Psoas muscle (tissue), 8 donors: ENCODE results near the gene TMSB4X. TPM values are rescaled to one million over a fixed set of nuclear protein-coding genes. Genes with fewer than 3 reads are reported as not detected.
"Not testable (repeated sequence)": the region's sequence is repeated elsewhere in the genome, so short reads cannot be mapped to it uniquely, and the experiment has no call there.

Experiments
- ATAC-seq, 4 donors: fragments of 200-7000 bp; cut with Tn5 transposase; one replicate each; pipeline ENCODE4 v1.9.1; 2020; ENCODE audit warnings: moderate library complexity in 3 of 4, mild to moderate bottlenecking in 2 of 4
- DNase-seq, 2 donors: peaks; one replicate each; pipeline ENCODE4 v3.0.0-alpha.2; 2020
- H3K27ac ChIP-seq: fragments of 200-600 bp; one replicate; pipeline ENCODE4 v1.8.0; 2022
- H3K27me3 ChIP-seq, 3 donors: fragments of 200-600 bp in 1 of 3; one replicate each; pipeline versions ENCODE4 v1.6.1 to v1.8.0; 2013 to 2022; ENCODE audit warnings: low read length in 2 of 3, mild to moderate bottlenecking in 2 of 3, moderate library complexity in 1 of 3; ENCODE audit not compliant: insufficient read depth in 3 of 3
- H3K36me3 ChIP-seq, 2 donors: fragments of 200-600 bp in 1 of 2; one replicate each; pipeline versions ENCODE4 v1.6.1 to v1.8.0; 2013 to 2022; ENCODE audit warnings: low read depth in 1 of 2, mild to moderate bottlenecking in 1 of 2, moderate library complexity in 1 of 2; ENCODE audit not compliant: insufficient read depth in 1 of 2
- H3K4me1 ChIP-seq: fragments of 200-600 bp; one replicate; pipeline ENCODE4 v1.8.0; 2022
- H3K4me3 ChIP-seq: fragments of 200-600 bp; one replicate; pipeline ENCODE4 v1.8.0; 2022; ENCODE audit warnings: mild to moderate bottlenecking
- H3K9me3 ChIP-seq: fragments of 200-600 bp; one replicate; pipeline ENCODE4 v1.8.0; 2022
- CTCF ChIP-seq: fragments of 200-600 bp; IDR thresholded peaks from one replicate; pipeline ENCODE4 v1.8.0; 2022; ENCODE audit warnings: antibody characterized with exemption
- WGBS, 3 donors: extraction: QIAGEN DNeasy Blood & Tissue Kit; methylation state at CpG; one replicate each; pipeline versions ENCODE4 v1.1.6 to v1.1.7; 2013; 5-methylcytosine and 5-hydroxymethylcytosine counted together
- intact Hi-C, 2 donors: fragments of 100-400 bp; cut with DNase I; formaldehyde crosslinking; loops; one replicate each; pipeline versions ENCODE4 v1.11.0 to v1.14.2; 2022
- polyA plus RNA-seq, 3 donors: library from polyadenylated mRNA; stranded (reverse); fragments of 200-250 nt; gene quantifications; one replicate each; pipeline ENCODE4 v1.2.3, GENCODE V29; 2013
- total RNA-seq, 4 donors: library from RNA; stranded (reverse); fragmentation: NEBNext Ultra II Directional in 2 of 4; extraction: Animal tissue kit (Norgen Biotek cat#: 25700) in 2 of 4; gene quantifications; one replicate each; pipeline versions ENCODE4 v1.2.1 to v1.2.4, GENCODE V29; 2021 to 2023
- donor health status: healthy with polysubstance abuse.
- donor health status: DM: no; HTN: no; CAD: no; lungs with moderate emphysema.
- donor health status: Bipolar disorder and iron deficiency.
- donor health status: healthy.
- donor health status: DM: yes; HTN: yes; CAD: no.
- donor health status: DM: no; HTN: no; CAD: no.
- donor health status: DM: no; HTN: no; CAD: no.
- donor health status: DM: yes; HTN: yes; CAD: no.

TMSB4X gene
- total and polyA plus RNA-seq, 7 donors = 382 to 1,148 (median 534) TPM

GRCh38 chrX:12977761-12978204, 2.9 kb downstream of the TMSB4X start:
- TF ChIP-seq CTCF = no peak
- H3K4me1 ChIP-seq = no peaks in the 10 kb centered on the region
- WGBS, 3 donors = 55 to 64% (median 56%) methylated on average over 9 of the region's 9 CpGs
- peak overlapping the region; percentile 42 for H3K27ac ChIP-seq
- no peaks in the 10 kb centered on the region for H3K9me3 ChIP-seq
- H3K36me3 ChIP-seq = no peaks in the 10 kb centered on the region
- intact Hi-C loops = no loop called here
- H3K4me3 ChIP-seq = peak overlapping the region; percentile 73
- DNase-seq (no peak), ATAC-seq (no peak)
- H3K27me3 ChIP-seq = peaks cover 0 to 55% (median 0%) of the 10 kb centered on the region in 3 donors

- TF ChIP-seq CTCF = no peak
- no peaks in the 10 kb centered on the region for H3K9me3 ChIP-seq
- peak in 1 of 2 donors; percentile 59 for DNase-seq
- H3K36me3 ChIP-seq = no peaks in the 10 kb centered on the region
- peak overlapping the region; percentile 73 for H3K4me3 ChIP-seq
- intact Hi-C loops = no loop called here
- peak in 1 of 4 donors; percentile 34 for ATAC-seq
- no peaks in the 10 kb centered on the region for H3K4me1 ChIP-seq
- peak overlapping the region; percentile 42 for H3K27ac ChIP-seq
- WGBS, 3 donors = 40 to 51% (median 49%) methylated on average over 14 of the region's 14 CpGs
- peaks cover 0 to 54% (median 0%) of the 10 kb centered on the region in 3 donors for H3K27me3 ChIP-seq
Measured at GRCh38 chrX:12978205-12979025, 3.5 kb downstream of the TMSB4X start.

DNA sequence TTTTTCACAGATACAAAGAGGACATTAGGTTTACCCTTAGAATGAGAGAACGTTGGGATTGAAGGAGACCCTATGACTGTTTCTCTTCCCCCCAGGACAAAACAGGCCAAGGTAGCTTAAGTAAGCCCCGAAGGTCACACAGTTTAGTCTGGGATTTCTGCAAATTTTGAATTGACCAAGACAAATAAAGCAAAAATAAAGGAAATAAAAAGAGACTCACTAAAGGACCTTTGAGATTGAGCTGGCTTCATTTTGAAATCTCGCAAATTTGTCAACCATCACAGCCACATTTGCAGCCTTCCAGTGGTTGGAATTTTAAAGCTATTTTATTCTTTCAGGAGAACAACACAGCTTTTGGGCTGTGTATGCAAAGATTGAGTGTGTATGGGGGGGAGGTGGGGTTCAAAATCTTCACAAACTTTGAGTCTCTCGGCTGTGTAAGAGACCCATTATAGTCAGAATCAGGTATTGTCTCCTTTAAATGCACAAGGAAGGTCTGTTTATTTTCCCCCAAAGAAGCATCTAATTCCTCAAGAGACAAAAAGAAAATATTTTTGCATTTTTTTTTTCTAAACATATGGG, 4.2 kb downstream of the TMSB4X start:
- no peak overlapping the region for H3K4me3 ChIP-seq
- 56 to 67% (median 56%) methylated on average over 4 of the region's 4 CpGs for WGBS, 3 donors
- peak overlapping the region; percentile 42 for H3K27ac ChIP-seq
- DNase-seq (no peak), ATAC-seq (no peak)
- H3K36me3 ChIP-seq = no peaks in the 10 kb centered on the region
- intact Hi-C loops = no loop called here
- no peaks in the 10 kb centered on the region for H3K4me1 ChIP-seq
- no peaks in the 10 kb centered on the region for H3K9me3 ChIP-seq
- peaks cover 0 to 47% (median 0%) of the 10 kb centered on the region in 3 donors for H3K27me3 ChIP-seq
- TF ChIP-seq CTCF = no peak

DNA sequence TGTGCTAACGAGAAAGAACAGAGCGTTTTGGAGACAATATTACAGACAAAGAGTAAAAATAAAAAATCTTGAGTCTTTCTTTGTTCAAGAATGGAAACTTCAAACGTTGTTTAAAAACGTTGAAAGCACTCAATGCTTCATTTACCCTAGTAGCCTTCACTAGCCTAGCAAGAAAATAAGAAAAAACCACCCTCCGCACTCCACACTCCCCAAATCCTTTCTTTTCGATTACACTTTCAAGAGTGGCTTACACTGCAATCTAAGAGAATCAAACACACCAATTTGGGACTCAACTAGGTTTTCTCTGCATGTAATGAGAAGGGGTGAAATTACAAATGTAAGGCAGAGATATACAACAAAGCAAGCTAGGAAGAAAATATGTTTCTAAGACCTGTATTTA, 4.7 kb downstream of the TMSB4X start:
- no peaks in the 10 kb centered on the region for H3K36me3 ChIP-seq
- TF ChIP-seq CTCF = no peak
- ATAC-seq (no peak), DNase-seq (no peak)
- no peaks in the 10 kb centered on the region for H3K4me1 ChIP-seq
- intact Hi-C loops = loop anchor here in 1 of 2 donors (10.0 kb wide), 1 partner anchor 135 kb away; no protein-coding TSS in a partner anchor
- H3K4me3 ChIP-seq = no peak overlapping the region
- peaks cover 0 to 42% (median 0%) of the 10 kb centered on the region in 3 donors for H3K27me3 ChIP-seq
- no peak overlapping the region for H3K27ac ChIP-seq
- WGBS, 3 donors = 45 to 58% (median 54%) methylated on average over 6 of the region's 6 CpGs
- no peaks in the 10 kb centered on the region for H3K9me3 ChIP-seq

- intact Hi-C loops = loop anchor here in 1 of 2 donors (10.0 kb wide), 1 partner anchor 135 kb away; no protein-coding TSS in a partner anchor
- not testable (repeated sequence) for H3K4me1 ChIP-seq, DNase-seq, H3K27ac ChIP-seq, H3K4me3 ChIP-seq, ATAC-seq, H3K36me3 ChIP-seq, H3K9me3 ChIP-seq
- 82 to 94% (median 87%) methylated on average over 8 to 9 of the region's 9 CpGs for WGBS, 3 donors
- H3K27me3 ChIP-seq = peaks cover 0 to 39% (median 0%) of the 10 kb centered on the region in 3 donors
Measured at GRCh38 chrX:12980039-12980438, 5.1 kb downstream of the TMSB4X start.
